ENCODE results near the gene MRAP.

DNA sequence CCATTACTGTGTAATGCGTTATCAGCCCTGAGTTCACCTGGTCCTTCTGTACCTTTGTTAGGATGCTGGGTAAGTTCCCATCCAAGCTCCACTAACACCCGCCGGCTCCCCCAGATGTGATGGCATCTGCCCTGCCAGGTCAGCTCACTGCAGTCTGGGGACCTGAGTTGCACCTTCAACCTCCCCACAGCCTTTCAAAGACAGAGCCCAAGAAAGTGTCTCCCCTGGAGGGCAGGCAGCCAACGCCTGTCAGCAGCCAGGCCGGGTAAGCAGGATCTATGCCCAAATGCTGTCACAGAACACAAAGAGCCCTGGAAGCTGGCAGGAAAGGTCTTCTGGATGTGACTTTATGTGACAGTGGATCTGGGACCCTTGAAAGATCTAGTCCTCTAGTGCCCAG is 13.7 kb downstream of the MRAP start:
- TF ChIP-seq EZH2 (IDR thresholded peaks at IDR 0.05; ENCODE audit: insufficient read depth, poor library complexity, severe bottlenecking) (no peak), EZH2phosphoT487 (IDR thresholded peaks at IDR 0.05; ENCODE audit: insufficient read depth, low read depth) (no peak)

Data from GM23248 (cell line).